Tibial artery (tissue), 4 donors: Measurements from ENCODE around the gene PTPRA.

ENCODE experiments used
- DNase-seq, 2 donors: peaks; one replicate each; pipeline ENCODE4 v3.0.0-alpha.2; 2019
- H3K27ac ChIP-seq, 2 donors: fragments of 200-600 bp; sonication (generic) in 1 of 2; 1 replicate in 1 of 2; 2 replicates in 1 of 2; pipeline ENCODE4 v1.5.1; 2018 to 2019; ENCODE audit warnings: mild to moderate bottlenecking in 1 of 2
- H3K27me3 ChIP-seq, 2 donors: fragments of 200-600 bp; sonication (generic) in 1 of 2; one replicate each; pipeline versions ENCODE4 v1.5.1 to v1.6.0; 2016 to 2019
- H3K36me3 ChIP-seq, 3 donors: fragments of 200-600 bp; sonication (generic) in 2 of 3; one replicate each; pipeline ENCODE4 v1.5.1; 2016 to 2019; ENCODE audit warnings: mild to moderate bottlenecking in 2 of 3
- H3K4me1 ChIP-seq, 4 donors: fragments of 200-600 bp; sonication (generic) in 2 of 4; 1 replicate in 3 of 4; 2 replicates in 1 of 4; pipeline ENCODE4 v1.5.1; 2016 to 2019
- H3K4me3 ChIP-seq, 2 donors: fragments of 200-600 bp; sonication (generic) in 1 of 2; 1 replicate in 1 of 2; 2 replicates in 1 of 2; pipeline ENCODE4 v1.5.1; 2018 to 2019; ENCODE audit warnings: mild to moderate bottlenecking in 2 of 2
- H3K9me3 ChIP-seq, 3 donors: fragments of 200-600 bp; sonication (generic) in 1 of 3; one replicate each; pipeline ENCODE4 v1.5.1; 2016 to 2019
- intact Hi-C: fragments of 100-400 bp; cut with DNase I; formaldehyde crosslinking; loops from one replicate; pipeline ENCODE4 v1.15.0; 2023; ENCODE audit warnings: low total_unique reads
- TF ChIP-seq, protein P1 (sequence below), 2 experiments: fragments of 200-600 bp in 1 of 2; fragments of 450-650 bp in 1 of 2; IDR thresholded peaks; one replicate each; pipeline ENCODE4 v1.5.1; 2017 to 2019; ENCODE audit warnings: antibody characterized with exemption in 2 of 2, mild to moderate bottlenecking in 1 of 2, moderate library complexity in 1 of 2

Gene PTPRA

DNA sequence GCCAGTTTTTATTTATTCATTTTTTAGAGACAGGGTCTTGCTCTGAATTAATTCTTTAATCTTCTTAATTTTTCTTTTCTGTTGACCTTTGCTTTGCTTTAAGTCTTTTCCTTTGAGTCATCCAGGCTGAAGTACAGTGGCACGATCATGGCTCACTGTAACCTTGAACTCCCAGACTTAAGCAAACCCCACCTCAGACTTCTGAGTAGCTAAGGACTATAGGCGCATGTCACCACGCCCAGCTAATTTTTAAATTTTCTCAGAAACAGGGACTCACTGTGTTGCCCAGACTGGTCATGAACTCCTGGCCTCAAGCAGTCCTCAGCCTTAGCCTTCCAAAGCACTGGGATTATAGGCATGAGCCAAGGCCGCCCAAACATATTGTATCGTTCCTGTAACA lies 98.8 kb downstream of the PTPRA start:
- TF ChIP-seq, protein P1, sequence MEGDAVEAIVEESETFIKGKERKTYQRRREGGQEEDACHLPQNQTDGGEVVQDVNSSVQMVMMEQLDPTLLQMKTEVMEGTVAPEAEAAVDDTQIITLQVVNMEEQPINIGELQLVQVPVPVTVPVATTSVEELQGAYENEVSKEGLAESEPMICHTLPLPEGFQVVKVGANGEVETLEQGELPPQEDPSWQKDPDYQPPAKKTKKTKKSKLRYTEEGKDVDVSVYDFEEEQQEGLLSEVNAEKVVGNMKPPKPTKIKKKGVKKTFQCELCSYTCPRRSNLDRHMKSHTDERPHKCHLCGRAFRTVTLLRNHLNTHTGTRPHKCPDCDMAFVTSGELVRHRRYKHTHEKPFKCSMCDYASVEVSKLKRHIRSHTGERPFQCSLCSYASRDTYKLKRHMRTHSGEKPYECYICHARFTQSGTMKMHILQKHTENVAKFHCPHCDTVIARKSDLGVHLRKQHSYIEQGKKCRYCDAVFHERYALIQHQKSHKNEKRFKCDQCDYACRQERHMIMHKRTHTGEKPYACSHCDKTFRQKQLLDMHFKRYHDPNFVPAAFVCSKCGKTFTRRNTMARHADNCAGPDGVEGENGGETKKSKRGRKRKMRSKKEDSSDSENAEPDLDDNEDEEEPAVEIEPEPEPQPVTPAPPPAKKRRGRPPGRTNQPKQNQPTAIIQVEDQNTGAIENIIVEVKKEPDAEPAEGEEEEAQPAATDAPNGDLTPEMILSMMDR (IDR thresholded peaks at IDR 0.05): no peak
- no peak for DNase-seq
- Histone ChIP-seq H3K9me3 (no peaks in the 10 kb centered on the region), H3K4me3 (no peak overlapping the region), H3K27me3 (no peaks in the 10 kb centered on the region), H3K27ac (no peak overlapping the region), H3K4me1 (no peaks in the 10 kb centered on the region), H3K36me3 (peaks cover 0 to 17% (median 17%) of the 10 kb centered on the region in 3 donors)
- intact Hi-C loops: no loop called here

DNA sequence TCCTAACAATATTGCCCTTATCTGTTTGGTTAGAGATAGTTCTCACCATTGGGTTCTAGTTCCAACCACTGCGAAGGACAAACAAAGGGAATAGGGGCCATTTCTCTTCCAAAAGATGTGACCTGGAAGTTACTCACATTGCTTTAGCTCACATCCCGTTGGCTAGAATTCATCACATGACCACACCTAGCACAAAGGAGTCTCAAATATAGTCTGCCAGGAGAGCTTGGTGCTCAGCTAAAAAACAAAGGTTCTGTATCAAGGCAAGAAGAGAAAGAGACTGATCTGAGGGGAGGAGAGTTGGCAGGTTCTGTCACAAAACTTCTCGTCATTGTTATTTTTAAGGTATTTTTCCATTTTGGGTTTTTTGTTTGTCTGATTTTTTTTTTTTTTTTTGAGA lies 100.3 kb downstream of the PTPRA start:
- Histone ChIP-seq H3K36me3 (peaks cover 0 to 10% (median 8%) of the 10 kb centered on the region in 3 donors), H3K27ac (no peak overlapping the region)

DNA sequence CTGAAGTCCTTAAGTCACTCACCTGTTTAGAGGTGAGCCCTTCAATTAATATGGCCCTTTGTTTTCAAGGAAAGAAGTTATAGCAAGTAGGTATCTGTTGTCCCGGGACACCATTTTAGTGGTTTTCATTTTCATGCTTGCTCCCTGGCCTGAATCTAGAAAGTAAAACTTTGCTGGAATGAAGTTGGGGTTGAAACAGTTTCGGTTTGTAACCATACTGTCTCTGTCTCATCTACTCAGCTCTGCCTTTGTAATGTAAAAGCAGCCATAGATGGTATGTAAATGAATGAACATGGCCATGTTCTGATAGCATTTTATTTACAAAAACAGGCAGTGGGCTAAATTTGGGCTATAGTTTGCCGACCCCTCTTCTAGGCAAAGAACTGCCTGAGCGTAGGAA lies 105.2 kb downstream of the PTPRA start:
- Histone ChIP-seq H3K4me3 (no peak overlapping the region), H3K36me3 (no peaks in the 10 kb centered on the region), H3K9me3 (no peaks in the 10 kb centered on the region), H3K27ac (no peak overlapping the region), H3K4me1 (no peaks in the 10 kb centered on the region), H3K27me3 (no peaks in the 10 kb centered on the region)
- no peak for DNase-seq
- intact Hi-C loops: no loop called here
- TF ChIP-seq, protein P1 (IDR thresholded peaks at IDR 0.05): no peak

More for the DNA sequence above, 100.3 kb downstream of the PTPRA start:
- H3K27me3 ChIP-seq: no peaks in the 10 kb centered on the region
- intact Hi-C loops: no loop called here
- TF ChIP-seq, protein P1 (IDR thresholded peaks at IDR 0.05): no peak
- H3K4me3 ChIP-seq: no peak overlapping the region
- no peak for DNase-seq
- no peaks in the 10 kb centered on the region for H3K9me3 ChIP-seq
- no peaks in the 10 kb centered on the region for H3K4me1 ChIP-seq

DNA sequence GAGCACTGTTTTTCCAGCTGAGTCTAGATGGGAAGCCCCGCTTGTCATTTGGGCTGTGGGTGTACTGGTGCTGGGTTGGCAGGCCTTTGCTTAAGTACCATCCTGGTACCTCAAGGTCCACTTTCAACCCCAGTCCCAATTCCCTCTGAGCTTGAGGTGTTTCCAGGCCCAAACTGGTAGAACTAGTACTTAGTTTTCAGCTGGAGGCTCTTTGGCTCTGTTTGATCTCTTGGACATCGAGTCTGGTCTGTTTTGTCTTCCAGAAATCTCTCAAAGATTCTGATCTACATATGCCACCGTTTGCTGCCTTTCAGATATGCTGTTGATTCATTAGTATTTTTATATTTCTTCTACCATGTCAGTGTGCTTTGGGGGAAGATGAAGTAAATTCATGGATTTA lies 108.4 kb downstream of the PTPRA start:
- DNase-seq: no peak
- Histone ChIP-seq H3K27ac (no peak overlapping the region), H3K9me3 (no peaks in the 10 kb centered on the region), H3K4me1 (peaks cover 0 to 4% (median 0%) of the 10 kb centered on the region in 4 donors), H3K27me3 (no peaks in the 10 kb centered on the region), H3K36me3 (peaks cover 0 to 9% (median 5%) of the 10 kb centered on the region in 3 donors), H3K4me3 (no peak overlapping the region)
- TF ChIP-seq, protein P1 (IDR thresholded peaks at IDR 0.05): no peak
- intact Hi-C loops: no loop called here

DNA sequence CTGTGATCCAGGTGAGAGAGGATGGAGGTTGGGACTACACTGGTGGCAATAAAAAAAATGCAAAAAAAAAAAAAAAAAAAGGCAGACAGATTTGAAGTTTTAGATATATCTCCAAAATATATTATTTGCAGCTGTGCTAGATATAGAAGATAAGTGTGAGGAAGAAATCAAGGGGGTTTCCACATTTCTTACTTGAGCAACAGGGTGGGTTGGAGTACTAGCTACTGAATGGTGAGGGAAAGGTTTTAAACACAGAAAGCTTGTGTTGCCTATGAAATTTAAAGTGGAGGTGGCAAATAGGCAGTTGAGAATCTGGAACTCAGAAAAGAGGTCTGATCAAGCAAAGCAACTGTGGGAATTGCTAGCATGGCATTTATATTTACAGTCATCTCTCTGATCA lies 110.2 kb downstream of the PTPRA start:
- intact Hi-C loops: no loop called here
- no peak for DNase-seq
- Histone ChIP-seq H3K27ac (no peak overlapping the region), H3K4me1 (peaks cover 0 to 4% (median 0%) of the 10 kb centered on the region in 4 donors), H3K27me3 (no peaks in the 10 kb centered on the region), H3K36me3 (peaks cover 18 to 28% (median 24%) of the 10 kb centered on the region in 3 donors), H3K9me3 (no peaks in the 10 kb centered on the region), H3K4me3 (no peak overlapping the region)
- TF ChIP-seq, protein P1 (IDR thresholded peaks at IDR 0.05): no peak

- Histone ChIP-seq H3K4me1 (peaks cover 0 to 4% (median 0%) of the 10 kb centered on the region in 4 donors), H3K27me3 (no peaks in the 10 kb centered on the region), H3K36me3 (peaks cover 24 to 33% (median 30%) of the 10 kb centered on the region in 3 donors), H3K4me3 (no peak overlapping the region), H3K27ac (no peak overlapping the region), H3K9me3 (no peaks in the 10 kb centered on the region)
- no peak for DNase-seq
- TF ChIP-seq, protein P1 (IDR thresholded peaks at IDR 0.05): no peak
- intact Hi-C loops: no loop called here
Measured at GRCh38 chr20:2984028-2984501, 110.8 kb downstream of the PTPRA start.
